ENCODE data around the gene PDCD7.

Gene PDCD7

DNA sequence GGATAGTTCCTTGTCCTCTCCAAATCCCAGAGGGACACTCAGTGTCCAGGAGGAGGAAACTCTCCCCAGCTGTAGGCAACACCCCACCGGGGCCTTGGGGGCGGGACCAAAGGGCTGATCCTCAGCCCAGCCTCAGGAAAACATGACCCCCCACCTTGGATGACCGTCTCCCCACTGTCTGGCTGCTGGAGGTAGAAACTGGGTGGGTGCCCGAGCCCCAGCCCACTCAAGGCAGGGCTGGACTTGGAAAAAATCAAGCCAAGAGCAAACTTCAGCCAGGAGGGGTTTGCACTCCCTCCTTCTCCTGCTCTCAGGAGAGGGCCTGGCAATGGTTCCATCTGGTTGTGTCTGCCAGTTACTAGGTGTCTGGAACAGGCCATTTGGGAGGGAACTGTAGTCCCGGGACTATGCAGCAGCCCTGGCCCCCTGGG is 62.2 kb downstream of the PDCD7 start:
- no peak for DNase-seq

DNA sequence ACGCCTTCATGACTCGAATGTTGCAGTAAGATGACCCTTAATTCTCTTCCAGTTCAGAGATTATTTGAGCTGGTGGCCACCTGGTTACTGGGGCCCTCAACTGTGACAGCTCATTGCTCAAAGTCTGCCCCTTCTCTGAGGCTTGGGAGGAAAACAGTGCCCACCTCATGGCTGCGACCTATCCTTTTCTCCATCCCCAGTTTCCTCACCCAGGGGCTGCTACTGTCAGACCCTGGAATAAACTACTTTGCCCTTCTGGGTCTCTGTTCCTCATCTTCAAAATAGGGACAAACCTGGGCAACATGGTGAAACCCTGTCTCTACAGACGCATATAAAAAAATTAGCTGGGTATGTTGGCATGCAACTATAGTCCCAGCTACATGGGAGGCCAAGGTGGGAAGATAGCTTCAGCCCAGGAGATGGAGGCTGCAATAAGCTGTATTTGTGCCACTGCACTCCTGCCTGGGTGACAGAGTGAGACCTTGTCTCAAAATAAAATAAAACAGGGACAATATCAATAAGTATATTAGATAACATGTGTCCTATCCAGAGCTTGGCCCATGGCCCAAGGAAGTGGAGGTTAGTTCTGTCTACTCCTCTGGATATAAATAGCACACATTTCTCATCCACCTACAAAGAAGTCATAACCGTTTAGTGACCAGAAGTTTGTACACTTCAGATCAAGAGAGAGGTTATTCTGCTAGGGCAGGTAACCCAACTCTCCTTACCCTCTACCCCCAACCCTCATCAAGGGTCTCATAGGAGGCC is 63.6 kb downstream of the PDCD7 start:
- DNase-seq: no peak

DNA sequence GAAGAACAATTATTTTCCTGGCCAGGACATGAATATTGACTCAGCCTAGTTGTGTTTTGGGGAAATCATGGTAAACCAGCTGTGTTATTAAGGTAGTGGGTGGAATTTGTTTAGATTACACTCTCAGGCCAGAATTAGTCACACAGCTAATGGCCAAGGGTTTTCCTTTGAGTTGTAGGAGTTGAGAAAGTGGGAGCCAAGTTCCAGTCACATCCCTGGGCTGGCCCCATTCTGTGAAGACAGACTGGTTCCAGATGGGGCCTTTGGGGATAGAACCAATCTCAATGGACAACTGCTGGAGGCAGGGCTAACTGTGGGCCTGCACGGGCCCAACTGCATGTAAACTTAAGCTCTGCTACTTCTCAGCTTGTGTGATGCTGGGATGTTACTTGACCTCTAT is 64.4 kb downstream of the PDCD7 start:
- DNase-seq: no peak

DNA sequence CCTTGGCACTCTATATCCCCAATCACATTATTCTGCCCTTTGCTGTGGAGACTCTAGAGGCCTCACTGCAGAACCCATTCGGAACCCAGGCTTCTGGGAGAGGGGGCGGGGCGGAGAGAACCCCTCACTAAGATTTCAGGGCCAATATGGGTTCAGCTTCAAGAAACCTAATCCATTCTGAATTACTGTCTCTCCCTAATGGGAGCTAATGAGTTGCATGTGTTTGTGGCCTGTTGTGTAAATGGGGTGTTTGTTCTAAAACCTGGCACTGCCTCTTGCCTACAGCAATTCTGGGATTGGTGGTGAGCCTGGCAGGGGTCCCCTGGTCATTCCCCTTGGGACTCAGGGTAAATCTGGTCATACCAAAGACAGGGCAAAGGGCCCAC is 65.2 kb downstream of the PDCD7 start:
- peak; percentile 40 for DNase-seq

DNA sequence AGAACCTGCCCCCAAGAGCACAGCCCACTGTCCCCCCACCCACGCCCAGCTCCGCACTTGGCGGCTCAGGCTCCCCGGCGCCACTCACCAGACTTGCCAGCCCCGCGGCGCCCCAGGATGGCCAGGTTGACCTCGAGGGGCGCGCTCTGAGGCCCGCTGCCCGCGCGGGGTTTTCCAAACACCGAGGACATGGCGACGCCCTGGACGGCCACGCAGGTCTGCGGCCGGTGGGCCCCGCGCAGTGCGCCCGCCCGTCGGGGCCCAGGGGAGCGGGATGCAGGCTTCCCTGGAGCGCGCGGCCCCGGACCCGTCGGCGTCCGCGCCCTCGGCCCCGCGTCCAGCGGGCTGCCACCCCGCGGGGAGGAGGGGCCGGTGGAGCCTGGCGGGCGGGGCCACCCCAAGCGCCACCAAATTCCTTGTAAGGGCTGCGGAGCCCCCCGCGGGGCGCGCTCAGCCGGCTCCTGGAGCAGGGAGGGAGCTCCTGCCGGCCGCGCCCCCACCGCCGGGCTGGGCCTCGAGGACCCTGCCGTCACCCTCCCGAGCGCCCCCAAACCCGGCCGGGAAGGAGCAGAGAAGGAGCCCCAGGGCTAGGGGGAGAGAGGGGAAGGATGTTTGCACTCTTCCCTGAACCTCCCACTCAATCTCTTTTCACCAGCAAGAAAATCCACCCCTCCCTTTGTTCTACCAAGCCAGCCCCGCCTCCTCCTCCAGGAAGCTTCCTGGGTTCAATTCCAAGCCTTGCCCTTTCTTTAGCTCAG is 65.8 kb downstream of the PDCD7 start, which contains the start of gene RASL12:
Gene RASL12, minus strand, starts transcription at position 347 of the 758 bp plus-strand sequence. Its CDS starts 156 bp downstream, at position 191.
- peak; percentile 62 for DNase-seq
